Measurements from ENCODE around the gene LTBP2.

Gene LTBP2

GRCh38 chr14:74573421-74574089 lies 38.5 kb downstream of the LTBP2 start:
- no peak for DNase-seq (ENCODE audit: low read depth in 4 of 4, low spot score in 1 of 4)

DNA sequence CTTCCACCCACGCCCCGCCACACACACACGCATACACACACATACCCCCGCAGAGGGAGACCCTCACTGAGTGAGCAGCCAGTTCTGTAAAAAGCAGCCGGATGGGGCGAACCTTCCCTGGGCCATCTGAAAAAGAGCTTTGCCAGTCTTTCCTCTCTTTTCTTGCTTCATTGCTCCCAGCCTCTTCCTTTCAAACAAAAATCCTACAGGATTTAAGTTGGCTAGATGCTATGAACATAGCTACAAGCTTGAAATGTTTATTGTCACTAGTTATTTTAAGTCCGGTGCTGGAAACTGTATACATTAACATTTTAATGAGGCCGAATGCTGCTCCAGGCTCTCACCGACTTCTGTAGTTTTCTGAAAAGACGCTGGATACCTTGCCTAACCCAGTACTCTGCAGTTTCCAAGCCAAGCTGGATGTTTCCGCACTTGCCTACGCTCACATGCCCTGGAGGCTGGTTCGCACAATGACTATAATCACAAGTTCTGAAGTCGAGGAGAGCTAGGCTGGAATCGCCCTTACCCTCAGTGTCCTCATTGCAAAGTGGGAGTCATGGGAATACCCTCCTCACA lies 39.2 kb downstream of the LTBP2 start:
- no peak for DNase-seq (ENCODE audit: low read depth in 4 of 4, low spot score in 1 of 4)

- peak in 1 of 4 experiments; percentile 27 for DNase-seq (ENCODE audit: low read depth in 4 of 4, low spot score in 1 of 4)
Observed at GRCh38 chr14:74571901-74572725, 39.9 kb downstream of the LTBP2 start.

- no peak for DNase-seq (ENCODE audit: low read depth in 4 of 4, low spot score in 1 of 4)
Observed at GRCh38 chr14:74571441-74571841, 40.6 kb downstream of the LTBP2 start.

- DNase-seq (ENCODE audit: low read depth in 4 of 4, low spot score in 1 of 4) = no peak
Observed at GRCh38 chr14:74570696-74571095, 41.3 kb downstream of the LTBP2 start.

GRCh38 chr14:74569806-74570591 lies 42.0 kb downstream of the LTBP2 start:
- DNase-seq (ENCODE audit: low read depth in 4 of 4, low spot score in 1 of 4) = no peak

DNA sequence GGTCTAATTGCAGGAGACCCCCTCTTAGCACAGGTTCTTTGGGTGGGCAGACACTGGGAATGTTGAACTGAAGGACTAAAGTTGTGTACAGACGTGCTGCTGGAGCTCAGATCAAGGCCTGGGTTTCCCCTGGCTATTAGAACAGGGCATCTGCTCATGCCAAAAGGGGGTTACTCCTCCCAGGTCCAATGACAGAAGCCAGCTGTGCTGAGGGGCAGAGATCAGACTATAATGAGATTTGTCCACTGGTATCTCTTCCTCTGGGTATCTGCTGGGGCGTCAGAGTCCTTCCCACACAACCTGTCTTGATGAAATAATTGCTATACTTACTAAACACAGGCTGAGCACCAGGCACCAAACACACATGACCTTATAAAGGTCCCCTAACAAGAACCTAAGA lies 42.6 kb downstream of the LTBP2 start:
- no peak for DNase-seq (ENCODE audit: low read depth in 4 of 4, low spot score in 1 of 4)

GRCh38 chr14:74568911-74569310 lies 43.1 kb downstream of the LTBP2 start:
- no peak for DNase-seq (ENCODE audit: low read depth in 4 of 4, low spot score in 1 of 4)

DNA sequence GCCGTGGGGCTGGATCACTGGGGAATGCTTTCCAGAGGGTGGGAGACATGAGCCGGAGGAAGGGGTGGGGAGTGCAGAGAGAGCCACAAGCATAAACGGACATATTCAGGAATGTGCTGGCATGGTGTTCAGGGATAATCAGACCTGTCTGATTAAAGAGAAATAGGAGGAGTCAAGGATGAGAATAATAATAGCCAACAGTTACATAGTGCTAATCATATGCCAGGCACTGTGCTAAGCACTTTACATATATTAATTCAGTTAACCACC lies 43.7 kb downstream of the LTBP2 start:
- DNase-seq (ENCODE audit: low read depth in 4 of 4, low spot score in 1 of 4) = no peak

GRCh38 chr14:74567646-74568379 lies 44.2 kb downstream of the LTBP2 start:
- no peak for DNase-seq (ENCODE audit: low read depth in 4 of 4, low spot score in 1 of 4)

GRCh38 chr14:74567219-74567618 lies 44.8 kb downstream of the LTBP2 start:
- no peak for DNase-seq (ENCODE audit: low read depth in 4 of 4, low spot score in 1 of 4)

GRCh38 chr14:74566174-74567141 lies 45.6 kb downstream of the LTBP2 start:
- no peak for DNase-seq (ENCODE audit: low read depth in 4 of 4, low spot score in 1 of 4)

DNA sequence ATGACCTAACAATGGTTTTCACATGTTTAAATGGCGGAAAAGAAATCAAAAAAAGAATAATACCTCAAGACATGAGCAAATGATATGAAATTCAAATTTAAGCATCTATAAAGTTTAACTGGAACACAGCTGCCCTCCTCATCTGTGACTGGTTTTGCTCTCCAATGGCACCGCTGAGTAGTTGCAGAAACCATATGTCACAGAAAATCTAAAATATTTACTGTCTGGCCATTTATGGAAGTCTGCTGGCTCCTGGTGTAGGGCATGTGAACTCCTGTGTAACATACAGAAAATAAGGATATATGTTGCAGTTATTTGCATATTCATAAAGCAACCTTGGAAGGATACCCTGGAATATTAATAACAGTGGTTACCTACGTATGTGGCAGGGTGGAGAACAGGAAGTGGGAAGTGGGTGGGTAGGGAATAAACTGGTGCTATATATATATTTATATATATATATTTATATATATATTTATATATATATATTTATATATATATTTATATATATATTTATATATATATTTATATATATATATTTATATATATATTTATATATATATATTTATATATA lies 48.4 kb downstream of the LTBP2 start:
- no peak for DNase-seq (ENCODE audit: low read depth in 4 of 4, low spot score in 1 of 4)

DNA sequence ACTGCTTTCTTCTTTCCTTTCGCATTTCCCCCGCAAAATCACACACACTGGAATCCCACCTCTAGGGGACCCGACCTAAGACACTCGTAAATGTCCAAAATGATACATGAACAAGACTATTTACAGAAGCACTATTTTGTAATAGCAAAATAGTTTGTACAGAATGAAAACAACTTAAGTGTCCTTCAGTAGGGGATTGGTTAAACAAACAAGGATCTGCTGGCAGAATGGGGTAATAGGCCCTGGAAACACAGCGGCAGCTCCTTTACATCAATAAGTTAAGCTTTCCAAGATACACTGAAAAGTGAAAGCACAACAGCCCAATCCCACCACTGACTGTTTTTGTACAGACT lies 48.8 kb downstream of the LTBP2 start:
- no peak for DNase-seq (ENCODE audit: low read depth in 4 of 4, low spot score in 1 of 4)

- DNase-seq (ENCODE audit: low read depth in 4 of 4, low spot score in 1 of 4) = no peak
Observed at GRCh38 chr14:74562515-74563232, 49.4 kb downstream of the LTBP2 start.

- DNase-seq (ENCODE audit: low read depth in 4 of 4, low spot score in 1 of 4) = no peak
Observed at GRCh38 chr14:74558655-74559054, 53.4 kb downstream of the LTBP2 start.

- no peak for DNase-seq (ENCODE audit: low read depth in 4 of 4, low spot score in 1 of 4)
Observed at GRCh38 chr14:74557691-74558090, 54.3 kb downstream of the LTBP2 start.

GRCh38 chr14:74555476-74556050 lies 56.5 kb downstream of the LTBP2 start:
- DNase-seq (ENCODE audit: low read depth in 4 of 4, low spot score in 1 of 4) = no peak

Data from stimulated activated CD4-positive, alpha-beta T cell treated with anti-CD3 and anti-CD28 coated beads, Interleukin-1b, Interleukin-23, amount 100 ng/mL, for 24 hours (primary cell).